Activated effector memory CD4-positive, alpha-beta T cell treated with anti-CD3 and anti-CD28 coated beads, Interleukin-2, amount 50 U/mL, for 16 hours (primary cell): Measurements from ENCODE around the gene ANGPTL2.

Source experiments
- DNase-seq: peaks from one replicate; pipeline ENCODE4 v3.0.0-alpha.2; 2020

Gene ANGPTL2

DNA sequence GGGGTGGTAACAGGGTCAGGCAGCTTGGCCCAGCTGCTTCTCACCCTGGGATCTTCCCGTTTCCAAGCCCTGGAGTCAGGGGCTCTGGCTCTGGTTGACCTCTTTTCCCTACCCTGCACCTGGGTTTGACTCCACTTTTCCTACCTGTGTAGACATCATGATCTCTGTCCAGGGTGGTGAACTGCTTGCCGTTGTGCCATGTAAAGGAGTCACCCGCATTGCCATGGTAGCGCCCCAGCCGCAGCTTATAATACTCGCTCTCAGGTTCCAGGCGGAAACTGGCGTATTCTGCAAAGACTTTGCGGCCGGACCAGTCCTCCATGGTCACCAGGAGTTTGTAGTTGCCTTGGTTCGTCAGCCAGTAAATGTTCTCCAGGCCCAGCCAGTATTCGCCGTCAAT, 30.9 kb downstream of the ANGPTL2 start:
- DNase-seq, result no peak

DNA sequence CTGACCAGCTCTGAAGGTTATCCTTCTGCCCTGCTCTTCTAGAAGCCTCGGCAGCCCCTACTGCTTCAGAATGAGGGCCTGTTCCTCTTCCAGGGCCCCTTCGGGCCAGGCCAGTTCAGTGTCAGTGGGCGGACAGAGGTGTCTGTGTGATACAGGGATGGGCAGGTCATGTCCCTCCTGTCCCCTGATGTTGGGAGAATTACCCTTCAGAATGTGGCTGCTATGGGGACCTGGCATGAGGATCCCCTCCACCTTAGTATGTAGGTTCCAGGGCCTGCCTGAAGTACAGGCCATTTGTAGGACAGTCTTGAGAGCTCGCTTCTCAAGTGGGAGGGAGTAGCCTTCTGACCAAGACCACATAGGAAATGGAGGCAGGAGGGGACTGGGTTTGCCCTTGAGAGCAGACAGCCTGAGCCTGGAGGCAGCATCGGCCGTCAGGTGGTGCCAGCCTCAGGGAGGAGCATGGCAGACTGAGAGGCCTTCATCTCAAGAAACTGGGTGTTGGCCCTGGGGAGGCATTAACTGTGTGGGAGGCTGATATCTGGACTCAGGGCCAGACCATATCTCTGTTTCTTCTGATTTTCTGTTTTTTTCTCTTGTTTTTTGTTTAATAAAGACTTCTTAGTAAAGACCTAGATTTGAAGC, 32.0 kb downstream of the ANGPTL2 start:
- DNase-seq, result no peak

DNA sequence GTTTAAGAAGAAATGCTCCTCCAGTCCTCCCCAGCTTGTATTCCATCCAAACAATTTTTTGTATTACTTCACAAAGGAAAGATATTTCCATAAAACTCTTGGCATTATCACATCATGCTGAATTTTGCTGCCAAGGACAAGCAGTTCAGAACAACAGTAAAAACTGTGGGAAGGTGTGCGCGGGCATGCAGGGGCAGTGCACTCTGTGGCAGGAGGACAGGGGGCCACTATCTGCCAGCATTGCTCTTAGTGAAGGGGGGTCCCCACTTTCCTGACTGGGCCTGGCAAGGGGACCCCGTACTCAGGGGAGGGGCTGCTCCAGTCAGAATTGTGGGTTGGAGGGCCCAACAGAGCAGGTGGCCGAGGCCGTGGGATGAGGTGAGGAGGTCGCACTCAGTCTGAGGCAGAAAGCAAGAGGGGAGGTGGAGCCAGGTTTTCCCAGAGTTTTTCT, 32.8 kb downstream of the ANGPTL2 start:
- no peak for DNase-seq

DNA sequence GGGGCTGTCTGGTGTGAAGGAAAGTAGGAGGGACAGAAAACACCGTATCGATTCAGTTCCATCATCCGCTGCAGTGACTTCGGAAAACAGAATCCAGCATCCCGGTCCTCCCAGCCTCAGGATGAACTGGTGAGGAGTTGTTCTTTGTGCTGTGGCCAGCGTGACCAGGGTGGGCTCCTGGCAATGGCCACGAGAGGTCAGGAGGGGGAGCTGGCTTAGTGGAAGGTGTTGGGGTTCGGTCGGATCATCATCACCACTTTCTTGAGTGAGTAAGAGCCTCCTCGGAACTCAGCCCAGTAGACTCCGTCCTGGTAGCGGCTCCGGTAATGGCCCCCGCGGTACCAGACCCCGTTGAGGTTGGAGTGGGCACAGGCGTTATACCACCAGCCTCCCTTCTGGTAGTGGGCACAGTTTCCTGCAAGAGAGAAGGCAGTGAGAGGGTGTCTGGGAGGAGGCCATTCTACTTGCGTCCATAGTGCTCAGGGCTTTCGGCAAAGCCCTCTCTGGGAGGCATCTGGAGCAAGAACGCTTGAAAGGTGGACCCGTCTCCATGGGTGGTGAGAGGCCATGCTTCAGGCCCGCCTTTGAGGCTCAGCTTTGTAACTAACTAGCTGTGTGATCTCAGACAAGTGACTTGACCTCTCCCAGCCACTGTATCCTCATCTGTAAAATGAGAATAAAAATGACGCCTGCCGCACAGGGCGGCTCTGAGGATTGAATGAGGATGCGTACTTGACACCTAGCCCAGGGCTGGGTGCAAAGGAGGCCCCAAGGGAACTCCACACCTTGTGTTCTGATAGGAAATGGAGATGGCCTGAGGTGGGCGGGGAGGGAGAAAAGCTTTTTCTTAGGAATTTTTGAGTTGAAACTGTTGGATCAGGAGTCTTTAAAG, 33.5 kb downstream of the ANGPTL2 start:
- no peak for DNase-seq

DNA sequence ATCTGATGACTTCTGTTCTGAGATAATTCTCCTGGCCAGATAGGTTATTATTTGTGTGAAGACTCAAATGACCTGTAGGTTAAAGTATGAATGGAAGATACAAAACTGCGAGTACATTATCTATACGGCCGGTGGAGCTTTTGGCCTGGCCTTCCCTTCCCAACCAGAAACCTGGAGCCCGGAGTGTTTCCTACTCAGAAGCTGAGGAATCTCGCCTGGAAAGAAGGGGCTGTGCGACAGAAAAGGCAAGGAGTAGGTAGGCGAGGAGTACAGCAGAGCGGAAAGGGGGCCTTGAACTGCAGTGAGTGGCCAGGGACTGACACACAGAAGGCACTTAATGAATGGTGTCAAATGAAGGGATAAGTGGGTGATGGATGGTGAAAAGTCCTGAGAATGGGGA, 34.6 kb downstream of the ANGPTL2 start:
- no peak for DNase-seq

DNA sequence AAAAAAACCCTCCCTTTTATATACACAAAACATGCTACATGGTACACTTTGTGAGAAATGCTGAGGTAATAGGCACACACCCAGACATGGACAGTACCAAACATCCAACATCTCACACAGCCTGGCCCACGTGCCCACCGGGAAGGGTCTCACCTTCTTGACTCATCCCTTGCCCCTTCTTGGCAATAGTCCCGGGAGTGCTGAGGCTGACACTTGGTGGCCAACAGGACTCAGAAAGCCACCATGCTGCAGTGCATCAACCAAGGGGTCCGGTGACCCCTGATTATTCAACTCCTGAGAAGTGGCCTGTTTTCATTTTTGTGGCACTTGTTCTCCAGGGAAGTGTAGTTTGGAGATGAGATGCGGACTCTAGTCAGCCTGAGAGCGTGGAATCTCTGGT, 35.0 kb downstream of the ANGPTL2 start:
- no peak for DNase-seq

DNA sequence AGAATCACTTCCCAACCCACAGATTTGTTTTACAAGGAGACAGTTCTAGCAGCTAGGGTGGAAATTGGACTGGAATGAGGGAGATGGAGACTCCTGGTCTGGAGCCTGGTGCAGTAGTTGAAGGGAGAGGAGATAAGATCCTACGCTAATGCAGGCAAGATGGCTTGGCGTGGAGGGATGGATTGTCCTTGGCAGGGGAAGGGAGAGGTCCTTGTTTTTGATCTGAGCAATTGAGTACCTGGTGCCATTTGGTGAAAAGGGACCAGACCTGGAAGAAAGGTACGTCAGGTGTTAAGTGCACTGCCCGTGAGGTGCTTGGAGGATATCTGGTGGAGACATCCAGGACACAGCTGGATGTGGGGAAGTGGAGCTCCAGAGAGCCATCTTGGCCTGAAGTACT, 35.7 kb downstream of the ANGPTL2 start:
- DNase-seq, result no peak

DNA sequence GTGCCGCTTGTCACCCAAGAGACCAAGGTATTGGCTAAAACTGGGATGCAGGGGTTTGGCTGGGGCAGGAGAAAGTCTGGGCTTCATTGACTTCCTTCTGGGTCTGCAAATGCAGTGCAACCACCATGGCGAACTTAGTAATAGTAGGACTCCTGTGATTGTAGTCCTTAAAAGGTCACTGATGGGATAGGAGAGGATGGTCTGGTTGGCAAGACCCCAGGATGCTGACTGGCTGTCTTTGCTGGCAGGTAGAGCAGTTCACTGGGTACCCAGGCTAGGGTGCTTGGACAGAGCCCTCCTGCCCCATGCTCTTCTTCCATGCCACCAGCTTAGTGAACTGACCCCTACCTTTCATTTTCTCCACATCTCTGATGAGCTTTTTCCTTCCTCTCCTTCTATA, 37.2 kb downstream of the ANGPTL2 start:
- DNase-seq, result no peak

DNA sequence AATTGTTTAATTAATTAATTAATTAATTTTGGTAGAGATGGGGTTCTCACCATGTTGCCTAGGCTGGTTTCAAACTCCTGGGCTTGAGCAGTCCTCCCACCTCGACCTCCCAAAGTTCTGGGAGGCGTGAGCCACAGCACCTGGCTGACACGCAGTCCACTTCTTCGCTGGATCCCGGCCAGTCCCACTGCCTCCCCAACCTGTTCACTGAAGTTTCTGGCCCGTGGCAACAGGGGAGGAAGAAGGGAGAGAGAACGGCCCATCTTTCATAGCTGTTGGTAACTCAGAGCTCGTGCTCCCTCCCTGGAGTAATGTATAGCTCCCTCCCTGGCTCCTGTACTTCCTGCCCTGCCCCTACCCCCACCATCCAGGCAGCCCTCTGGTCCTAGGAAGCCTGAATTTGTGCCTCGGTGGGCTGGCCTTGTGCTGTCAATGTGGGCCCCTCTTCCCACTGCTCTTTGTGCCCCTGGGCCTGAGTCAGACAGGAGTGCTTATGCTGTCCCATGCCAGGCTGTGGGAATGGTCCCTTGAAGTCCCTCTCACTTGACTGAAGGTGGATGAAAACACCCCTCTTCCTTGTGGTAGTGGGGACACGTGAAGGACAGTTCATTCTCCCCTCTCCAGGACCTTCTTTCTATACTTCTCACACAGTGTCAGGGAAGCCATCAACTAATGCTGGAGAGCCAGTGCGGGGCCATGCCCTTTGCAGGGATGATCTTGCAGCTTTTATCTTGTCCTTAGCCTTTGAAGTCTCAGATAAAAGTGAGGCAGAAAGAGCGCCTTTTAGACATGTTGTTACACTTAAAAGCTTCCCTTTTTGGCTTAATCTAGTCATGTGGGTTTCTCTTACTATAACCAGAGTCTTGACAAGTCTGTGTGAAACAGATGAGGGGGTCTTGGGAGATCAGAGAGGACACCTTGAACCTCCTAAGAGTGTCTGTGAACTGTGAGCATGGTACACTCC, 38.1 kb downstream of the ANGPTL2 start:
- no peak for DNase-seq

DNA sequence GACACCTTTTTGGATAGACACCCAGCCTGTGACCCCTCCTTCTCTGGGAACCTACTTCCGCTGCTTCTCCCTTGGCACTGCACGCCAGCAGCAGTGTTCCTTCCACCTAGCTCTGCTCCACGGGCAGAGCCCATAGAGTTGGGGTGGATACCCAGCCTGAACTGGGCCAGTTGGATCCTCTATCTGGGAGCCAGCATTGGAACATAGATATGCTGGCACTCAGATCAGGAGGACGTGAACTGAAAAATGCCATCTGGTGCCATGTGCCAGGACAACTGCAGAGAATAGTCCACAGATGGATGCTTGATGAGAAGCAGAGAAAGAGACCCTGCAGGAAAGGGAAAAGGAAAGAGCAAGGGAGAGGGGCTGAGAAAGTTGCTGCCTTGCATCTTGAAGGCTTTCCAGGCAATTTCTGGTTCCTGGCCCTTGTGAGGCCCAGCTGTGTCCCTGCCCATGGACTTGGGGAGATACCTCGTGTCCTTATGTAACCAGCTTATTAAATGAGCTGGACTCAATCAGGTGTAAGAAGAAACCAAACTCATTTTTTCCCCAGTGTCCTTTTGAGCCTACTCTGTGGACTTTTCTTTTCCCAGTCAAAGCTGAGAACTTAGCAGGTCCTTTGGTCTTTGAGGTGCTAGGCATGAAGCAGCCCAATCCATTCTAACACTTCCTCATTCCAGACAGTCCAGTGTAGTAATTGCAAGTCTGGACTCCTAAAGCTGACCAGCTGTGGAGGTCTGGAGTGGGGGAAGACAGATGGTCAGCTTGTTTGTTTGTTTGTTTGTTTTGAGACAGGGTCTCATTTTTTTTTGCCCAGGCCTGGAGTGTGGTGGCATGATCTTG, 39.1 kb downstream of the ANGPTL2 start:
- no peak for DNase-seq

DNA sequence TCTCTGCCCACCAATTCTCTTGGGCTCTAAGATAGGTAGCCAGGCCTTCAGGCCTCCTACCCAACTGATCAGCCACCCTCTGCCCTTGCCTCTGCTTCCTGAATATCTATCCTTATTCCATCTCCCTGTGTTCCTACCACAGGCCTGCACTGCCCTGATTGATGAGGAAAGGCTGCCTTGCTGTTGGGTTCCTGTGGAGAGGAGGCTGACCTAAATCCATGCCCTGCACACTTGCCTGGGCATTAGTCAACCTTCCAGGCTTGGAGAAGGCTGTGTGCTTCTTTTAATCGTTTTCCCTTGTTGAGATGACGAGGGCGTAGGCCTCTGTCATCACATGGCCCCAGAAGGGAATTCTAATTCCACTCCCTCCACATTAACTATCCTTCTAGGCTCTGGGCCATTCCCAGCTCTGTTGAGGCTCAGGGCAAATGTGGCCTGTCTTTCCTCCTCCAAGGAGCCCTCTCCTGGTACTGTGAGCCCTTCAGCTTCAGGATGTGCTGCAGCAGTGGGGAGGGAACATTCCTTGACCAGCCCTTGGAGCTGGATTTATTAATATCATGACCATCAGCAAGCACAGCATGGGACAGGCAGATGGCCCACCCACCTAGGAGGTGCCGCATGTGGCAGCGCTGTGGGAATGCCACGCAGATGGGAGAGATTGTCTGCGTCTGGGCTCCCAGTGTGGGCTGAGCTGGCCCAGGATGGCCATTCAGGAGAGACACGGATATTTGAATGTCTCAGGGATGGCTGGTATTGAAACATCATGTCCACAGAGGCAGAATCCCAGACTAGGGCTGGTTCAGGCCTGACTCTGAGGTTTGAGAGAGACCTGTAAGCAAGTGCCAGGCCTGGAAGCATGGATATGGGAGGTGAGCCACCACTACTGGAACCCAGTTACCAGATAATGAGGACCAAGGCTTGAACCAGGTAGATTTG, 40.9 kb downstream of the ANGPTL2 start:
- no peak for DNase-seq

DNA sequence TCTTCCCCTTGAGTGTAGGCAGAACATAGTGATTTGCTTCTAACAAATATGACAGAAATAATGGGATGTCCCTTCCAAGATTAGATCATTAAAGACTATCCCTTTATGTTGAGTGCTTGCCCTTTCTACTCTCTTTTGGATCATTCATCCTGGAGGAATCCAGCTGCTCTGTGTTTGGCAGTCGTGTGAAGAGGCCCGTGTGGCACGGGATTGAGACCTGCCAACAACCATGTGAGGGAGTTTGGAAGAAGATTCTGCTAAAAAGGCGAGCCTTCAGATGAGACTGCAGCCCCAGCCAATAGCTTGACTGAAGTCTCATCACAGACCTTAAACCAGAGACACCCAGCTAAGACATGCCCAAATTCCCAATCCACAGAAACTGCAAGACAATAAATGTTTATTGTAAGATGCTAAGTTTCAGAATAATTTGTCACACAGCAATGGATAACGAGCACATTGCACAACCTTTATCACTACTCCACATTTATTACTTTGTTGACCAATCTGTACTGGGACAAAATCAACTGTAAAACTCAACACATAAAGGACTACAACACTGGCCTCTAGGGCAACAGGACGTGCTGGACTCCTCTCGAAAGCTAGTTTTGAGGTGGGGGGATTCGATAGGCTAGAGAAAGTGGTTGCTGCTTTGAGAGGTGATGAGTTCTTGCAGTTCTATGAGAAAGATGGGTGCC, 42.8 kb downstream of the ANGPTL2 start:
- DNase-seq, result no peak

DNA sequence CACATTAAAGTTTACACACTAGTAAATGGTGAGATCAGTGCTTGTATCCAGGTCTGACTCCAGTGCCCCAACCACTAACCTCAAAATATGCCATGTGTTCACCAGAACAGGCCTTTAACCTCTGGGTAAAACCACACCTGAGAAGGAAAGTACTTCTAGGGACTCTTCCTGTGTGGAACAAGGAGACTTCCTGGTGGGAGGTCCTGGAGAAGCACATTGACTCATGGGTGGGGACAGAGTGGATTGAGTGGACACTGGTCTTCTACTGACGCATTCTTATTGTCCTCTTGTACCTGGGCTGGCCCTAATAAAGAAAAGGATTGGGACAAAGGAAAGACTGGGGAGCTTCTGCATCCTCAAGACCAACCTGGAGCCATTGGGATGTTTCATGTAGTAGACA, 43.4 kb downstream of the ANGPTL2 start:
- no peak for DNase-seq

DNA sequence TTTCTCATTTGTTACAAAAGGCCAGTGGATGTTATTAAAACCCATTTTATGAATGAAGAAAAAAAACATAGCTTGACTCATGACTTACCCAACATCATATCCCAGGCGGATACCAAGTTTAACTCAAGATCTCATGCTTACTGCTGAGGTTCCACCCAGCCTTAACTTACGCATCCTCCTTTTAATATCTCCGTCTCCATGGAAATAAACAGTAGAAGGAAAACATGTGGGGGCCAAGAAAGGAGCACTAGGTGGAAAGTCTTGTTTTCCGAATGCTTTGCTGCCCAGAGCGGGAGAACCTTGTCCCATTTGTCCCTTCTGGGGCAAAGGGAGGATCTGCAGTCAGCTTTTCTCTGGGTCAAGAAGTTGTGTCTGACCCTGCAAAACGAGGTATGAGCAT, 44.1 kb downstream of the ANGPTL2 start:
- DNase-seq, result no peak

DNA sequence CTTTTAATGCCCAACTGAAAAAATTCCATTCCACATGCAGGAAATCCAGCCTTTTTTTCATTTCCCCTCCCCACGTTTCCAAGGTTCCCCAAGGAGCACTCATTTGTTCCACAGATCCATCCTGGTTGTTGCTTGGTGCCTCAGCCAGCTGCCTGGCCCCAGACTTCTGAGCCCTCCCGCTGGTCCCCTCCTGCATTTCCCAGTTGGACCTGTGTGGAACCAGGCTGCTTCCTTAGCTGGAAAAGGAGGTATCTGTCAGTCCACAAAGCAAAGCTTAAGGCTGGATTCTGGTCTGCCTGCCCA, 44.8 kb downstream of the ANGPTL2 start:
- no peak for DNase-seq

DNA sequence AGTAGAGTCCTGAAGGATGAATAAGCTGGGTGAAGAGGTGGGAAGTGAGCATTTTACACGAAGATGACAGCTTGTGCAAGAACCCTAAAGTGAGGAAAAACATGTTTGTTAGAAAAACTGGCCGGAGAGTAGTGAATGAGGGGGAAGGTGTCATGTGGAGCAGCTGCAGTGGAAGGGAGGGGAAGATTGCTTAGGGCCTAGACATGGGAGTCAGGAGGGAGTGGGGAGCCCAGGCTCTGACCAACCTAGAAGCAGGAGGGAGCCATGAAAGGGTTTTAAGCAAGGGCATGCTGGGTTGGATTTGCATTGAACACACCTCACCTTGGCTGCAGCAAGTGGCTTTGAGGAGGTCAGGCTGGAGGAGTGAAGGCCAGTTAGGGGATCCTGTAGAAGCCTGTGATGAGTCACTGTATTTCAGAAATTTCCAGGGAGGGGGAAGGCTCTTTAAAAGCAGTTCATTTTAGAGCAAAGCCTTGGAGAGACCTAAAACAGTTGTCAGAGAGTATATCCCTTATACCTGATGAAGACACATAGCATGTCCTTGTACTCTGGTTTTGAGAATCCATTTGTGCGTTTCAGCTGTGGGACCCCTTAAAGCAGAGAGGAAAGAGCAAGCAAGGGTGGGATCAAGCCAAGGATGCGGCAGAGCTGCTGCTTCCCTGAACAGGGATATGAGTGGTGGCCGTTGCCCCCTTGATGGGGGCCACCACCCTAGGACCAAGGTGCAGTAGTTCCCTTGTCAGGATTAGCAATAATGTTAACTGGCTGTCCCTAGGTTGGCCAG, 45.4 kb downstream of the ANGPTL2 start:
- no peak for DNase-seq

DNA sequence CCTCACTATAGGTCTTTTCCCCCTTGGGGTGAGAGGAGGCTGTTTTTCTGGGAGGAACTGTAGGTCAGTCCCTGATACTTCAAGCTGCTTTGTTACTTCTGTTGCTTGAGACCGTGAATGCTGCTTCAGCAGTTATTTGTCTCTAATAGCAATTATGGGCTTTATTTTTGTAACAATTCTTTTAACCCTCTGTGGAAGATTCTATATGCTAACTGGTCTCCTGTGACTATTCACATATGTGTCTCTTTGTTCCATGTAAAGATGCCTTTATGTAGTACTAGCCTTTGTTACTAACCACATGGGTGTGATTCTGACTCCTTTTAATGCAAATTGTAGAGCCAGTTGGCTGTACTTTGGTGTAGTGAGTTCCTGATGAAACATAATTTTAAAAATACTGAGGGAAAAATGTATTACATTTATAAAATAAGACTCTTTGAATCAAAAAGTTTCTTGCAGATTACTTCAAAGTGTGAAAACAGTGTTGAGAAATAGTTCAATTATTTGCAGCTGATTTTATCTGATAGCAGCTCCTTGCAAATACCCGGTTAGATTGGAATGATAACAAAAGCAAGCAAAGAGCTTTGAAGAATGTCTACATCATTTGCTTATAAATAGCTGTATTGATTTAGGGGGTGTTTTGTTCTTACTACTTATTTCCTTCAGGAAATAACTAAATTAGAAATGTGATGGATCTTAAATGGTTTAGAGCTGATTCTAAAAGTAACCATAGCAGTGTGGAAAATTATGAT, 46.6 kb downstream of the ANGPTL2 start:
- no peak for DNase-seq

DNA sequence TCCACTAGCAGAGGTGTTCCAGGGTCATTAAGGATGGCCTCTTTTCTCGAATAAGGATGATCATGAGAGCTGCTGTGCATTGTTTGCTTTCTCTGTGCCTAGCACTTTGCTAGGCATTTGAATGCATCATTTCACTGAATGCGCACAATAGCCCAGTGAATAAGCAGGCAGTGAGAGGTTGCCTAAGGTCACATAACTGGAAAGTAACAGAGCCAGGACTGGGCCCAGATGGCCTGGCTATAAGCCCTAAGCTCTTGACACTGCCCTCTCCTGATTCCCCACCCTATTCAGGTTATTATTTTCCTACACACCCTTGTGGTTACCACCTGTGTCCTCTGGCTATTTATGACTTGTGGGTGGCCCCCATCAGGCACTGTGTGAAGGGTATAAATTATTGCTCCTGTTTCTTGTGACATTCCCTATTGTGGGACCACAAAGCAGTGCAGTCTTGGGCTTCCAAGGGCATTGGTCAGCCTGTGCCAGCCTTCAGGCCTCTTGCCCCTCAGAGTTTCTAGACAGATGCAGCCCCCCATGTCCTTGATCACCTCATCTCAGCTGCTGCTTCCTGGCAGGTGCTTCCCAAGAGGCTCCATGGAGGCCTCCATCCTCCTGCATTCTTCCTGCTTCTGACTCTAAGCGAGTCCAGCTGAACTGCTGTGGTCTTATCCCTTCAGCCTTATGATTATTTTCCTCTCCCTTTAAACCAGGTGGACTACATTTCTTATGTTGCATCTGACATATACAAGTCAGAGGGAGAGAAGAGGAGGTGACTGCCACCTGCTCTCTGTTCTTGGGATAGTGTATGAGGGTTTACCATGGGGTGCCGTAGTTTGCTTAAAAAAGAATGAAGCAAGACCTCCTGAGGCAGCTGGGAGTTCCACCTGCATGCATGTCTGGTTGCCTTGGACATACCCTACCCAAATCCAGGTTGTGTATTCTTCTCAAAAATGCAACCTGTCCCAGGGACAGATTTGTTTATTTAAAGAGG, 47.6 kb downstream of the ANGPTL2 start:
- DNase-seq, result no peak
